NCI-H82 treated with DMSO at 0.1 percent for 48 hours (cell line): ENCODE data around the gene SH3PXD2A.
A peak's percentile ranks its signal among the peaks of the same experiment; 100 is the strongest.

ENCODE experiments used
- DNase-seq: peaks from one replicate; lab custom pipeline; 2025; ENCODE audit not compliant: unreplicated experiment; lab: John Stamatoyannopoulos, UW

Gene SH3PXD2A

GRCh38 chr10:103855424-103855823 lies at the start of gene SH3PXD2A:
Gene SH3PXD2A (minus strand): TSS chr10:103855576. CDS start chr10:103855266, 310 bp downstream.
- no peak for DNase-seq

- no peak for DNase-seq
These were observed 45.9 kb upstream of the SH3PXD2A start for GRCh38 chr10:103901299-103901698.

- DNase-seq = no peak
These were observed 43.9 kb upstream of the SH3PXD2A start for GRCh38 chr10:103899312-103899711.

- DNase-seq = no peak
These were observed 41.9 kb upstream of the SH3PXD2A start for GRCh38 chr10:103897241-103897774.

GRCh38 chr10:103896225-103896624 lies 40.8 kb upstream of the SH3PXD2A start:
- no peak for DNase-seq

- DNase-seq = no peak
These were observed 40.2 kb upstream of the SH3PXD2A start for GRCh38 chr10:103895411-103896186.

- DNase-seq = no peak
These were observed 39.1 kb upstream of the SH3PXD2A start for GRCh38 chr10:103894441-103894864.

GRCh38 chr10:103893817-103894216 lies 38.4 kb upstream of the SH3PXD2A start:
- DNase-seq = no peak

- no peak for DNase-seq
These were observed 36.8 kb upstream of the SH3PXD2A start for GRCh38 chr10:103892181-103892580.

GRCh38 chr10:103890688-103891087 lies 35.3 kb upstream of the SH3PXD2A start:
- no peak for DNase-seq

GRCh38 chr10:103890194-103890658 lies 34.9 kb upstream of the SH3PXD2A start:
- DNase-seq = no peak

GRCh38 chr10:103889121-103889720 lies 33.8 kb upstream of the SH3PXD2A start:
- no peak for DNase-seq

GRCh38 chr10:103888113-103888841 lies 32.9 kb upstream of the SH3PXD2A start:
- DNase-seq = no peak

GRCh38 chr10:103885617-103886016 lies 30.2 kb upstream of the SH3PXD2A start:
- DNase-seq = no peak

- DNase-seq = peak; percentile 45
These were observed 29.3 kb upstream of the SH3PXD2A start for GRCh38 chr10:103884681-103885139.

GRCh38 chr10:103882285-103883007 lies 27.1 kb upstream of the SH3PXD2A start:
- DNase-seq = no peak

- DNase-seq = no peak
These were observed 26.3 kb upstream of the SH3PXD2A start for GRCh38 chr10:103881416-103882284.

GRCh38 chr10:103879831-103880230 lies 24.5 kb upstream of the SH3PXD2A start:
- no peak for DNase-seq

- no peak for DNase-seq
These were observed 24.0 kb upstream of the SH3PXD2A start for GRCh38 chr10:103879409-103879808.

GRCh38 chr10:103877861-103878260 lies 22.5 kb upstream of the SH3PXD2A start:
- DNase-seq = no peak
